OCI-M1 (cell line): Measurements from ENCODE around the gene TUNAR.
"Not testable (repeated sequence)": the region's sequence is repeated elsewhere in the genome, so short reads cannot be mapped to it uniquely, and the experiment has no call there.

Source experiments
- DNase-seq: peaks from one replicate; lab custom pipeline; 2025; lab: John Stamatoyannopoulos, UW

The TUNAR gene

DNA sequence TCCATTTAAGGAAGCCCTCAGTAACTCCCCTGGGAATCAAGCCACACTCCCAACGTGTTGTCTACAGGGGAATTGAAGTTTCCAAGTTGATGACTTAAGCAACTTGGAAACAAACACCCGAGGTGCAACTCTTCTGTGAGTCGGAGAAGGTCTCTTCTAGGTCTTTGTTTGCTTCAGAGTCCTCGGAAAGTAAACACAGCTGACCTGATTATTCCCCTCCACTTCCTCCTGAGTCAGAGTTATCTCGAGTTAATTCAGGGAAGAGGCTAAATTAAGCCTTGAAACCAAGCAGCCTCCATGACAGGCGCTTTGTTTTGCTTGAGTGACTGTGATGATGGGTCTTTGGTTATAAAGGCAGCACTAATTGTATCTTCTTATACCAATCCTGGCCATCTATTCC is 41.8 kb downstream of the TUNAR start:
- no peak for DNase-seq

- no peak for DNase-seq
Observed at GRCh38 chr14:95920769-95921438, 44.3 kb downstream of the TUNAR start.

DNA sequence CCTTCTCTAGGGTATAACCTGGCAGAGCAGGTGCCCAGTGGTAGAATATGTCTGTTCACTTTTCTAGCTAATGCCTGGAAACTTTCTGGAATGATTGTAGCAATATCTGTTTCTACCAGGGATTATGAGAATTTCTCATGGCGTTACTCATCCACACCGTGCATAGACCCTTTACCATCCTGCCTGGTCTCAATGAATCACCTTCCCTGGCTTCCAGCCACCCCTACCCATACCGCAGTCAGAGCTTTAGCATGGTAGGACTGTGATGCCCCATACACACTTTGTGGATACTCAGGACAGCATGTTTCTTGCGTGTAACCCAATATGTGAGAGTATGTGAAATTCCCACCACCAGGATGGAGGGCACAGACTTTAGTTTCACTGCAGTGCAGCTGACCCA is 45.4 kb downstream of the TUNAR start:
- DNase-seq = no peak

GRCh38 chr14:95928751-95929150 is 52.1 kb downstream of the TUNAR start:
- no peak for DNase-seq

DNA sequence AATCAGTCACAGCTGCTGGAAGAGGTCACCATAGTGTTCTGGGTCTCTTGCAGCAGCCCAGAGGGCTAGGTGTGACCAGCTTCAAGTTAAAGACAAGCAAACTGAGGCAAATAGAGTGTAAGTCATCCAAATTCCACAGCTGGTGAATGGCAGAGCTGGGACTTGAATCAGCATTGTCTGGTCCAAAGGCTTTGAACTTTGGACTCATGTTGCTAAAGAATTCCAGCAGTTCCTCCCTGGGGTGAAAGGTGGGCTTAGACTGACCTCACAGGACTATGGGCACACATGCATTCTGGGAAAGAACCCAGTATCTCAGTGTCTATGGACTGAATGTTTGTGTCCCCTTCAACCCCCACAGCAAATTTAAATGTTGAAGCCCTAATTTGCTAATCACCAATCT is 54.8 kb downstream of the TUNAR start:
- DNase-seq = no peak

GRCh38 chr14:95935228-95935822 is 58.7 kb downstream of the TUNAR start:
- peak; percentile 32 for DNase-seq

GRCh38 chr14:95936041-95936440 is 59.4 kb downstream of the TUNAR start:
- no peak for DNase-seq

GRCh38 chr14:95939335-95939734 is 62.7 kb downstream of the TUNAR start:
- DNase-seq = no peak

DNA sequence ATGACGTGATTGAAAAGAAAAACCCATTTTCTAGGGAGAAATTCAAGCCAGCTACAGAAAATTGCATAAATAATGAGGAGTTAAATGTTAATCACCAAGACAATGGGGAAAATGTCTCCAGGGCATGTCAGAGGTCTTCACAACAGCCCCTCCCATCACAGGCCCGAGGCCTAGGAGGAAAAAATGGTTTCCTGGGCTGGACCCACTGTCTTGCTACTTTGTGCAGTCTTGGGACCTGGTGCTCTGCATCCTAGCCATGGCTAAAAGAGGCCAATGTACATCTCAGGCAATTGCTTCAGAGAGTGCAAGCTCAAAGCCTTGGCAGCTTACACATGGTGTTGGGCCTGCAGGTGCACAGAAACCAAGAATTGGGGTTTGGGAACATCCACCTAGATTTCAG is 65.3 kb downstream of the TUNAR start:
- no peak for DNase-seq

- DNase-seq = no peak
Observed at GRCh38 chr14:95943699-95944098, 67.1 kb downstream of the TUNAR start.

GRCh38 chr14:95944462-95944861 is 67.8 kb downstream of the TUNAR start:
- DNase-seq = no peak

DNA sequence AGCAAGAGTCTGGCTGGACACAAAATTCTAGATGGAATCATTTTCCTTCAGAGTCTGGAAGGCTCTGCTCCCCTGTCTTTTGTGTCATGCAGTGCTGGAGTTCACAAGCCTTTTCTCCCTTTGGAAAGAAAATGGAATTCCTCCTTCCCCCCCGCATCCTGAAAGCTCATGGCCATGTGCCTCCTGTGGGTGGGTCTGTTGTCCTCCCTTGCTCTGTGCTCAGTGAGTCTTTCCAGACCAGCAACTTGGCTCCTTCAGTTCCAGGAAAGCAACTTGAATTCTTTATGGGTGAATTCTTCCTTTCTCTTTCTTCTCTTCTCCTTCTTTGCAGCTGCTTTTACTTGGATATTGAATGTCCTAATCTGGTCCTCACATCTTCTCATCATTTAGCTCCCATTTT is 70.2 kb downstream of the TUNAR start:
- DNase-seq = no peak

GRCh38 chr14:95948558-95948981 is 71.9 kb downstream of the TUNAR start:
- DNase-seq = no peak

DNA sequence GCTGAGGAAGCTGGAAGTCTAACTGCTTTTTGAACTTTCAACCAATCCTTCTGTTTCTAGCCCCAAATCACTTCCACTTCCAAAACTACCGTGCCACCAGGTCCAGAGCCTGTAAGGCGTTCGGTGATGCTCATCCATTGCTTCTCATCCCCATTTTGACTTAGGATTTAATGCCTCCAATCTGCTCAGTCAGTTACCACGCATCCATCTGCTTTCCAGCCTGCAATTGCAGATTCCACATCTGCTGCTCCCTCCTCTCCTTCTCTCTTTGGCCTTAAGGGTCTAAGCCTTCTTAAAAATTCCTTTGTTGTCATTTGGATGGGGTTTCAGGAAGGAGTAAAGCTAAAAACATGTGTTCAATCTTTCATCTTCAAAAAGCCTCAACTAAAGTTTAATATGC is 74.7 kb downstream of the TUNAR start:
- no peak for DNase-seq

GRCh38 chr14:95953111-95953724 is 76.6 kb downstream of the TUNAR start:
- peak; percentile 0 for DNase-seq

DNA sequence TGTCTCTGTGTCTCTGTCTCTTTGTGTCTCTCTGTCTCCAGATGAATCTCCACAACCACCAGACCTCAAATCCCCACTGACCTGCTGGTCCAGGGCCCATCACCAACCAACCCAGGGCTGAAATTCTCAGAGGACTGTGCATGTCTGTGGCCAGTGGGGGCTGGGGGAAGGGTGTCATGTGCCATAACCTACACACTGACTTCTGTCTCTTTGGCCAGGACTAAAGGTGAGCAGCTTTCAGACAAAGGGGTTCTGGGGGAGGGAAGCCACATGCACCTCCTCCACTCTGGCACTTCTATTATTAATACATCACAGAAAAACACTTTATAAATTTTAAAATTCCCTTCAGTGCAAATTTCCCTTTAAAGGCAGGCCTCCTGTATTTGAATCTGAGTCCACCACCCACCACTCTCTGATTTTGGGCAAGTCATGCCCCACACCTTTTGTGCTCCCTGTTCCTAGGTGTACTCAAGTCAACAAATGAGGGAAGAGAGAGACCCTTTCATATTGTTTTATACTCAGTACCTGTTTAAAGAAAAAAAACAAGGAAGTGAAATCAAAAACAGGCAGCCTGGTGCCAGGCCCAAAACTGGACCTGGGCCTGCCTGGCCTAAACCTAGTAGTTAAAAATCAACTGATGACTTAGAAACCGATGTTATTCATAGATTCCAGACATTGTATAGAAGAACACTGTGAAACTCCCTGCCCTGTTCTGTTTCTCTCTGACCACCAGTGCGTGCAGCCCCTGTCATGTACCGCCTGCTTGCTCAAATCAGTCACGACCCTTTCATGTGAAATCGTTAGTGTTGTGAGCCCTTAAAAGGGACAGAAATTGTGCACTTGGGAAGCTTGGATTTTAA is 80.2 kb downstream of the TUNAR start:
- no peak for DNase-seq

- no peak for DNase-seq
Observed at GRCh38 chr14:95958105-95958504, 81.5 kb downstream of the TUNAR start.

DNA sequence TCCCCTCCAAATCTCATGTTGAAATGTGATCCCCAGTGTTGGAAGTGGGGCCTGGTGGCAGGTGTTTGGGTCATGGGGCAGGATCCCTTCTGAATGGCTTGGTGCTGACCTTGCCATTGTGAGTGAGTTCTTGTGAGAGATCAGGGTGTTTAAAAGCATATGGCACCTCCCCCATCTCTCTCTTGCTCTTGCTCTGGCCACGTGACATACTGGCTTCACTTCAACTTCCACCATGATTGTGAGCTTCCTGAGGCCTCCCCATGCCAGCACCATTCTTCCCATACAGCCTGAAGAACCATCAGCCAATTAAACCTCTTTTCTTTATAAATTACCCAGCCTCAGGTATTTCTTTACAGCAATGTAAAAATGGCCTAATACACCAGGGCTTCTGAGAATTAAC is 82.7 kb downstream of the TUNAR start:
- no peak for DNase-seq

DNA sequence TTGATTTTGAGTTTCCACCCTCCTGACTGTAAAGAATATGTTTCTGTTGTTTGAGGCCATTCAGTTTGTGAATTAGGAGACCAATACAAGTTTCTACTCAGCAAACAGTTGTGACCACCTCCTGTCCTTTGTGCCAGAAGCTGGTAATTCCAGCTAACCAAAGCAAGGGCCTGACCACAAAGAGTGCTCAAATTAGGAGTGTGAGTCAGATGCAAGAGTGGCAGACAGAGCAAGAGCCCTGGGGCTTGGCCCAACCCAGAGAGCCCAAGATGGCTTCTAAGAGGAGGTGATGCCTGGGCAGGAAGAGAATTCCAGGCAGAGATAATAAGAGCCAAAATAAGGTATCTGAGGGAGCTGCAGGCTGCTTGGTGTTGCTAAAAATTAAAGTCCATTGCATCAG is 84.8 kb downstream of the TUNAR start:
- no peak for DNase-seq

DNA sequence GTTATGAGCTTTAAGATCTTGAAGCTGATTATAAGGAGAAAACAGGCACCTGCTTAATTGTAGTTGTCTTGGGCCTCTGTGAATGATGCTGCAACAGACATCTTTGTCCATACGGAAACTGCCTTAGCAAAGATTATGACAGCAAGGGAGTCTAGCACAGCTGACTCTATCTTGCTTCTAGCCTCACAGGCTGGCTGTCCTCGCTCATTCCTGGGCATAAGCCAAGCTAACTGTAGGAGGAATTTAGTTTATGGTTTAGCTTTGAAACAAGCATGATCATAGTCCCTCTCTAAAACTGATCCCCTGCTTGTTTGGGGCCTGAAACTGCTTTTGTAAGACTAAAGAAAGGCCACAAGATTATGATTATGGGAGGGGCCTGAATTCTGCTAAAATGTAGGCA is 88.3 kb downstream of the TUNAR start:
- DNase-seq = no peak

DNA sequence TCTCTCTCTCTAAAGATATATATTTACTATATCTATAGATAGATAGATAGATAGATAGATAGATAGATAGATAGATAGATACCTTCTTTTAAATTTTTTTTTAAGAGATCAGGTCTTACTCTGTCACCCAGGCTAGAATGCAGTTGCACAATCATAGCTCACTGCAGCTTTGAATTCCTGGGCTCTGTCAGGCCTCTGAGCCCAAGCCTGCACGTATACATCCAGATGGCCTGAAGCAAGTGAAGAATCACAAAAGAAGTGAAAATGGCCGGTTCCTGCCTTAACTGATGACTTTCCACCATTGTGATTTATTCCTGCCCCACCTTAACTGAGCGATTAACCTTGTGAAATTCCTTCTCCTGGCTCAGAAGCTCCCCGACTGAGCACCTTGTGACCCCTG is 91.4 kb downstream of the TUNAR start:
- DNase-seq = not testable (repeated sequence)
